PFSK-1 (cell line): Measurements from ENCODE around the gene ACTN4.

ENCODE experiments used
- FOXP2 ChIP-seq: optimal IDR thresholded peaks from 2 replicates; pipeline ENCODE3; 2011; ENCODE audit warnings: borderline replicate concordance, control low read depth, inconsistent platforms; ENCODE audit not compliant: insufficient read depth; ENCODE audit errors: extremely low read length, extremely low read depth
- REST ChIP-seq, 2 experiments: IDR thresholded peaks; 2 replicates each; pipeline versions ENCODE4 v1.6.1 to v1.8.0; 2011 to 2012; ENCODE audit warnings: low read depth in 2 of 2, low read length in 2 of 2, control low read depth in 1 of 2, inconsistent platforms in 1 of 2, mild to moderate bottlenecking in 1 of 2, moderate library complexity in 1 of 2; ENCODE audit not compliant: insufficient read depth in 1 of 2
- SIN3A ChIP-seq: IDR thresholded peaks from 2 replicates; pipeline ENCODE4 v1.6.1; 2012; ENCODE audit warnings: mild to moderate bottlenecking, low read length, moderate library complexity, borderline replicate concordance; ENCODE audit not compliant: insufficient read depth
- TAF1 ChIP-seq: IDR thresholded peaks from 2 replicates; pipeline ENCODE4 v1.6.1; 2012; ENCODE audit warnings: low read length, control low read depth, borderline replicate concordance; ENCODE audit not compliant: insufficient read depth

- no peak for TF ChIP-seq TAF1
- no peak for TF ChIP-seq FOXP2
- no peak for TF ChIP-seq REST (IDR thresholded peaks at IDR 0.05; ENCODE audit: insufficient read depth in 1 of 2, low read depth in 2 of 2, low read length in 2 of 2)
- TF ChIP-seq SIN3A = no peak
These were observed 49.2 kb downstream of the ACTN4 start for GRCh38 chr19:38696729-38697055.
